Nephron (organoid): ENCODE results near the gene FTO.

Experiments
- H3K27ac Mint-ChIP-seq, 3 experiments: 2 replicates each; pipeline ENCODE4 v1.8.0; 2020; ENCODE audit warnings: mixed read lengths in 3 of 3, mild to moderate bottlenecking in 2 of 3, moderate library complexity in 1 of 3
- H3K27me3 Mint-ChIP-seq: 2 replicates; pipeline ENCODE4 v1.8.0; 2021; ENCODE audit warnings: low read depth, mild to moderate bottlenecking, moderate library complexity, mixed read lengths
- H3K36me3 Mint-ChIP-seq: 2 replicates; pipeline ENCODE4 v1.8.0; 2020; ENCODE audit warnings: low read depth, mixed read lengths
- H3K4me1 Mint-ChIP-seq: 2 replicates; pipeline ENCODE4 v1.8.0; 2020; ENCODE audit warnings: mixed read lengths
- H3K4me3 Mint-ChIP-seq, 3 experiments: 2 replicates each; pipeline ENCODE4 v1.8.0; 2020; ENCODE audit warnings: mild to moderate bottlenecking in 3 of 3, mixed read lengths in 3 of 3, moderate library complexity in 2 of 3
- H3K9me3 Mint-ChIP-seq: 2 replicates; pipeline ENCODE4 v1.8.0; 2020; ENCODE audit warnings: mixed read lengths
- CTCF ChIP-seq, 3 experiments: fragments of 200-600 bp; sonication (generic); IDR thresholded peaks; one replicate each; pipeline ENCODE4 v1.5.0; 2021; ENCODE audit warnings: antibody characterized with exemption in 3 of 3; ENCODE audit not compliant: unreplicated experiment in 3 of 3

The FTO gene

GRCh38 chr16:53920988-53921387 lies 217.0 kb downstream of the FTO start:
- H3K4me3 Mint-ChIP-seq: no peak overlapping the region
- TF ChIP-seq CTCF (IDR thresholded peaks at IDR 0.05; ENCODE audit: unreplicated experiment in 3 of 3): no peak
- H3K27ac Mint-ChIP-seq: no peak overlapping the region
- no peaks in the 10 kb centered on the region for H3K36me3 Mint-ChIP-seq
- no peaks in the 10 kb centered on the region for H3K27me3 Mint-ChIP-seq
- H3K4me1 Mint-ChIP-seq: peaks cover 29% of the 10 kb centered on the region
- no peaks in the 10 kb centered on the region for H3K9me3 Mint-ChIP-seq

DNA sequence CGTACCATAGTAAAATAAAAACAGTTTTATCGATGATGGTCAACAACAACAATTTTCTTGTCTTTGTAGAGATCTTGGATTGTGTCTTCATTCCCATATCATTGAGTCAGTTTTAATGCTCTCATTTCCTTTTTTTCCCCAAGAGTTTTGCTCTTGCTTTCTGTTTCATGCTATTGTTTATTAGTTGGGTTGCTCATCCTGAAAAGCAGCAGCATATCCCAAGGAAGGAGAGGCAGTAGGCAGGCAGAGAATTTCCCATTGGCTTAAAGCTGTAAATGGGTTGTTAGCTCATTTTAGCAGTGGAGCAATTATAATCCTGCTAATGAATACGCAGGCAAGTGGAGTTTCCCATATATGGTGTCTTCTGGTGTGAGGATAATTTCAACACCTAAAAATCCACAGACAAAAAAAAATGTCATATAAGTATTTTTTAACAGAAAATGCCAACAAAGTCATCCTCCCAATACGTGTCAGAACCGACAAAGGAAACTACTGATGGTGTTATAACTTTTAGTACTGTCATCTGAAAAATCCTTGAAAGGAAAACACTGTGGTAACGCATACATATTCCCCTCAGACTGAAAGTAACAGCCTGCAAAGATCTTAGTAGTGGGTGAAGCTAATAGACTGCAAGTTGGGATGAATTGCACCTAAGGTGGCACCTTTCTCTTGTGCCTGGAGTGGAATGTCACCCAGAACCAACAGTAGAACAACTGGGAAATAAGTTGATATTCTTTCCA lies 218.3 kb downstream of the FTO start:
- H3K9me3 Mint-ChIP-seq: no peaks in the 10 kb centered on the region
- H3K27me3 Mint-ChIP-seq: no peaks in the 10 kb centered on the region
- H3K4me3 Mint-ChIP-seq: no peak overlapping the region
- H3K36me3 Mint-ChIP-seq: no peaks in the 10 kb centered on the region
- TF ChIP-seq CTCF (IDR thresholded peaks at IDR 0.05; ENCODE audit: unreplicated experiment in 3 of 3): no peak
- H3K27ac Mint-ChIP-seq: peak overlapping the region; percentile 42 to 77 (median 72)
- H3K4me1 Mint-ChIP-seq: peaks cover 20% of the 10 kb centered on the region

DNA sequence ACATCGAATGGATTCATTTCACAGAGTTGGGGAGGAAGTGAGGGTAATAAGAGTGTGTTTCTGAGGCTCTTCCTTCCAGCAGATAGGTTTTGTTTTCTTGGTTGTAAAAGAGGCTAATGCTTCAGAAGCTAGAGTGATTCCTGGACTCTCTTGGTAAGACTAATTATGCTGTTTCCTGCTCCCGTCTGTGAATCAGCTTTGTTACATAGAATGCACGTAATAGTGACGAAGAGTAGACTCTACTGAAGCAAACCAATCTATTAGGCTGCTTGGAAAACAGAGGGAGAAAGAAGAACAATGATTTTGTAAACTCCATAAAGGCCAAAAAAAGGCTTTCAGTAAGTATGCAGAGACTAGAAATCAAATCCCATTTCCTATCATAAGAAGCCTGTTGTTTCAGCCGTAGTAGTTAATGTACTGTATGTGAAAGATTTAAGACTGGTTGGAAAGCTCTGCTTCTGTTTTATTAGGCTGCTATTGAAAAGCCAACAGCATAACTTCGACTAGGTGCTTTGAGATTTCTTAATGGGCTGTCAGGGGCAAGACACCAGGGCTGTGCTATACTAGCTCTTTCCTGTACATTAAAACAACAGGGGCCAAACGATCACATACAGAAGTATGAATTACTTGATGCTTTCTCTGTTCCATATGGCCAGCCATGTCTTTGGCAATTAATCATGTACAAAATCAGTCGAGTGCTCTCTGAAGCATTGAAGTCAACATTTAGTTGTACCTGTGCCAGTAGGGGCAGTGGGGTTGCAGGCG lies 219.0 kb downstream of the FTO start:
- H3K27me3 Mint-ChIP-seq: no peaks in the 10 kb centered on the region
- no peaks in the 10 kb centered on the region for H3K9me3 Mint-ChIP-seq
- H3K4me3 Mint-ChIP-seq: peak overlapping the region in 1 of 3 experiments; percentile 3
- no peak for TF ChIP-seq CTCF (IDR thresholded peaks at IDR 0.05; ENCODE audit: unreplicated experiment in 3 of 3)
- no peaks in the 10 kb centered on the region for H3K36me3 Mint-ChIP-seq
- H3K27ac Mint-ChIP-seq: peak overlapping the region; percentile 42 to 77 (median 72)
- H3K4me1 Mint-ChIP-seq: peaks cover 20% of the 10 kb centered on the region

DNA sequence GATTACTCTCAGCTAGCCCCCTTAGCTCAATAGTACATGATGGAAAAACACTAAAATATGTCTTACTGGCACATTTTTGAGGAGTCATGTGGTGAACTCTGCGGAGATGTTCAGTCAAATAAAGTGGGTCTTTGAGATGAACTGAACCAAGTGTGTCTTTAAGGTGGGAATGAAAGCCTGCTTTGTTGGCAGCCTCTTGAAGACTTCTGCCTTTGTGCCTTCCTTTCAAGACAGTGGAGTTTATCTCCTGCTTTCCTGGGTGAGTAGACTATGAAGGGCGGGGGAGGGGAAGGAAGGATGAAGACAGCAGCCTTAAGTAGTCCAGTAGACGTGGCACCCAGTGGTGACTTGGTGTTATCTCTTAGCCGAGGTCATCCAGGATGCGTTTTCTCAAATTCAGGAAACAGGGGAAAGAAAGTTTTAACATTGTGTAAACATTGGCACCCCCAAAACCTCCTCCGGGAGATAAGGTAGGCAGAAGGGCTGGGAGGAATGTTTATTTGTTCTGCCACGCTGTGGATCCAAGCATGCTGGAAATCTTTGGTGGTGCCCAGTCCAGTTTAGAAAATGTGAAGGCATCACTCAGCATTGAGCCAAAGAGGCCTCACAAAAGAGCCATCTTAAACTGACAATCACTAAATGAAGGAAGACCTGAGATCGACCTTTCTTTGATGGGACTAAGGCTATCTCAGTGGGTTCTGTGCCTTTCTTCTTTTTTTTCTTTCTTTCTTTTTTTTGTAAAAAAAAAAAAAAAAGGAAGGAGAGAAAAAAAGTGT lies 220.6 kb downstream of the FTO start:
- H3K27ac Mint-ChIP-seq: no peak overlapping the region
- no peak for TF ChIP-seq CTCF (IDR thresholded peaks at IDR 0.05; ENCODE audit: unreplicated experiment in 3 of 3)

DNA sequence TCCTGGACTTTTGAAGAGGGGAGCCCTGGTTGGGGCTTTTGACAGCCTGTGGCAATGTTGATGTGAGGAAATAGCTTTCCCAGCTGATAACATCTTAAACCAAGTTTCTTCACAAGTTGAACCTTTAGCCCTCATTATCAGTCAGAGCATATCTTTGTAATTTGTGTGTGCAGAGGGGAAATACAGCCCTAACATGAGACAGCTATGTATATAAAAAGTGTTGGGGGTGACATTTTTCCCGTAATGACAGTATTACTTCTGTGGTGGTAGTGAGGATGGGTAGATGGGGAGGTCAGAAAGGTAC lies 221.1 kb downstream of the FTO start:
- Mint-ChIP-seq H3K27ac (no peak overlapping the region), H3K9me3 (no peaks in the 10 kb centered on the region), H3K4me3 (no peak overlapping the region), H3K4me1 (peaks cover 20% of the 10 kb centered on the region), H3K27me3 (no peaks in the 10 kb centered on the region), H3K36me3 (no peaks in the 10 kb centered on the region)
- TF ChIP-seq CTCF (IDR thresholded peaks at IDR 0.05; ENCODE audit: unreplicated experiment in 3 of 3): no peak

More for the DNA sequence above, 220.6 kb downstream of the FTO start:
- Mint-ChIP-seq H3K4me1 (peaks cover 20% of the 10 kb centered on the region), H3K9me3 (no peaks in the 10 kb centered on the region), H3K36me3 (no peaks in the 10 kb centered on the region), H3K27me3 (no peaks in the 10 kb centered on the region), H3K4me3 (no peak overlapping the region)
